ENCODE results near the gene LRRC4C. TPM values are rescaled to one million over a fixed set of nuclear protein-coding genes. Genes with fewer than 3 reads are reported as not detected.

LRRC4C gene
- total RNA-seq, 1 donor from 2014 or later = not detected

- intact Hi-C loops (cut with micrococcal nuclease) = no loop called here
- H3K27me3 Mint-ChIP-seq (ENCODE audit: low read depth) = no peaks in the 10 kb centered on the region
- H3K27ac Mint-ChIP-seq = no peak overlapping the region
- H3K4me3 Mint-ChIP-seq (ENCODE audit: low read depth) = no peak overlapping the region
- peaks cover 30% of the 10 kb centered on the region for H3K9me3 Mint-ChIP-seq
- H3K4me1 Mint-ChIP-seq (ENCODE audit: low read depth) = no peaks in the 10 kb centered on the region
- H3K36me3 Mint-ChIP-seq (ENCODE audit: low read depth) = no peaks in the 10 kb centered on the region
- DNase-seq (ENCODE audit: low spot score) = no peak
These were observed 55.3 kb downstream of the LRRC4C start for GRCh38 chr11:41404109-41404508.

GRCh38 chr11:41403458-41403857 is 56.0 kb downstream of the LRRC4C start:
- Mint-ChIP-seq H3K27me3 (ENCODE audit: low read depth) (no peaks in the 10 kb centered on the region), H3K9me3 (peaks cover 30% of the 10 kb centered on the region), H3K27ac (no peak overlapping the region), H3K4me3 (ENCODE audit: low read depth) (no peak overlapping the region), H3K4me1 (ENCODE audit: low read depth) (no peaks in the 10 kb centered on the region), H3K36me3 (ENCODE audit: low read depth) (no peaks in the 10 kb centered on the region)
- intact Hi-C loops (cut with micrococcal nuclease) = no loop called here
- no peak for DNase-seq (ENCODE audit: low spot score)

DNA sequence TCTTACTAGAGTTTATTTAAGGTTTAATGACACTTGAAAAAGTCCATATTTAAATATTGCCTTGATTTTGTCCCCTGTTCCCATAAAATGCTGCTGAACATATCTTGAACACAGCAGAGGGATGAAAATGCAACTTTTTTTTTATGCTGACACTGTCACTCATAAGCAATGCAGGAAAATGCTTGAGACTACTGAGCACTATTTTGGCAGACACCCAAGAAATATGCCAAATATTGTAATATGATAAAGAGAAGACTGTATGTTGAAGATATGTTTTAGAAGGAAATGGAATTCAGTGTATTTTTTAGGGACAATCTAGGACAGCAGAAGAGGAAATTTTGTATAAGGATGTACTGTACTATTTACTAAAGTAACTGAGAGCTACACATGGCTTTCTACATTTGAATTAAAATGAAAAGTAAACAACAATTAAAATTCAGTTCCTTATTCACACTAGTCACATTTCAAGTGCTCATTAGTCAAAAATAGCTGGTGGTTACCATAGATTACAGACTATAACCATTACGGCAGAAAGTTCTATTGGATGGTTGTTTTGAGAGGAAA is 58.6 kb downstream of the LRRC4C start:
- no peak for DNase-seq (ENCODE audit: low spot score)
- Mint-ChIP-seq H3K27ac (no peak overlapping the region), H3K36me3 (ENCODE audit: low read depth) (no peaks in the 10 kb centered on the region), H3K4me1 (ENCODE audit: low read depth) (no peaks in the 10 kb centered on the region), H3K27me3 (ENCODE audit: low read depth) (no peaks in the 10 kb centered on the region), H3K9me3 (peaks cover 41% of the 10 kb centered on the region), H3K4me3 (ENCODE audit: low read depth) (no peak overlapping the region)
- intact Hi-C loops (cut with micrococcal nuclease) = no loop called here

GRCh38 chr11:41400124-41400523 is 59.3 kb downstream of the LRRC4C start:
- Mint-ChIP-seq H3K4me3 (ENCODE audit: low read depth) (no peak overlapping the region), H3K9me3 (peaks cover 43% of the 10 kb centered on the region), H3K27me3 (ENCODE audit: low read depth) (no peaks in the 10 kb centered on the region), H3K36me3 (ENCODE audit: low read depth) (no peaks in the 10 kb centered on the region), H3K27ac (no peak overlapping the region), H3K4me1 (ENCODE audit: low read depth) (no peaks in the 10 kb centered on the region)
- no peak for DNase-seq (ENCODE audit: low spot score)
- intact Hi-C loops (cut with micrococcal nuclease) = no loop called here

DNA sequence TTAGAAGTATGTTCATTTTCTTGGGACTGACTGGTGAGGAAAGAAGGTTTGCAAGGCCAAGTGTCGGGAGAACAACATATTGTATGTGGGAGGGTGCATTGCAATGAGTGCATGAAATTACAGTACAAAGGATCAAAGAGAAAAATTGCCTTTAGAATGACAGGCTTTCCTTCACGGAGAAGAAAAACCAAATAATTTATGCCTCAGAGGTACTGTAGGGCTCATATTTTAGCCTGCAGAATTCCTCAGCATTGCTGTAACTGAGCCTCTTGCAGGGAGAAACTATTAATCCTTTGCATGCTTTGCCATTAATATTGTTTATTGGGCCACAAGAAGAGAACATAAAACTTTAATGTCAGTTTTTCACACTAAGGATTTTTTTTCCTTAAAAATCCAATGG is 60.1 kb downstream of the LRRC4C start:
- no peaks in the 10 kb centered on the region for H3K27me3 Mint-ChIP-seq (ENCODE audit: low read depth)
- intact Hi-C loops (cut with micrococcal nuclease) = no loop called here
- no peak overlapping the region for H3K27ac Mint-ChIP-seq
- no peak for DNase-seq (ENCODE audit: low spot score)
- H3K4me3 Mint-ChIP-seq (ENCODE audit: low read depth) = no peak overlapping the region
- no peaks in the 10 kb centered on the region for H3K4me1 Mint-ChIP-seq (ENCODE audit: low read depth)
- no peaks in the 10 kb centered on the region for H3K36me3 Mint-ChIP-seq (ENCODE audit: low read depth)
- H3K9me3 Mint-ChIP-seq = peaks cover 51% of the 10 kb centered on the region

GRCh38 chr11:41398175-41398574 is 61.3 kb downstream of the LRRC4C start:
- Mint-ChIP-seq H3K27me3 (ENCODE audit: low read depth) (no peaks in the 10 kb centered on the region), H3K9me3 (peaks cover 49% of the 10 kb centered on the region), H3K4me1 (ENCODE audit: low read depth) (no peaks in the 10 kb centered on the region), H3K4me3 (ENCODE audit: low read depth) (no peak overlapping the region), H3K36me3 (ENCODE audit: low read depth) (no peaks in the 10 kb centered on the region), H3K27ac (no peak overlapping the region)
- intact Hi-C loops (cut with micrococcal nuclease) = no loop called here
- DNase-seq (ENCODE audit: low spot score) = no peak

DNA sequence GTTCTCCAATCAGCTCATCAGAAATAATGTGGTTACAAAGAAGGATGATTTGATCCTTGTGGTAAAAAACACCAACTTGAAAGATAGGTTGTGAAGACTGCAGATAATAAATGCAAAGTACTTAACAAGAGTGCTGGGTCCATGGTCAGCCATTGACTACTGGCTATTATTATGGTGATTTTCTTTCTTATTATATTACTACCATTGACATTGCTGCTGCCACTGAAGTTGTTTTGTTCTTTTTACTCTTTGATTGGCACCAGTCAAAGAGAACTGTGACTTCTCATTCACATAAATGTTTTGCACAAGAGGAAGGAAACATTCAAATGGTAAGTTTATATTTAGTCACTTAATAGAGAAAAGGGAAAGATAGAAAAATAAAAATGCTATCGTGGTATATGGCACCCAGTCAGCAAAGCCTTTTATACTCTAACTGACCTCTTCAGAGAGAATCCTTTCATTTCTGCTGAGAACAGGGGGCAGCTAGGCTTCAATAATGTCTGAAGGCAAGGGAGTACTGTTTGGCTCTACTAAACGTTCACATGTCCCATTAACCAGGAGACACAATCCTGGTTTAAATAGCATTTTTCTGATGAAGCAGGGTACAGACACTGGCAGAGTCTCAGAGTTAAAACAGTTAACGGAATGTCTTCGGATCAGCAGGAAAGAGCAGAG is 64.8 kb downstream of the LRRC4C start:
- Mint-ChIP-seq H3K36me3 (ENCODE audit: low read depth) (no peaks in the 10 kb centered on the region), H3K9me3 (peaks cover 42% of the 10 kb centered on the region), H3K27ac (no peak overlapping the region), H3K4me3 (ENCODE audit: low read depth) (no peak overlapping the region), H3K4me1 (ENCODE audit: low read depth) (no peaks in the 10 kb centered on the region), H3K27me3 (ENCODE audit: low read depth) (no peaks in the 10 kb centered on the region)
- DNase-seq (ENCODE audit: low spot score) = no peak
- intact Hi-C loops (cut with micrococcal nuclease) = no loop called here

GRCh38 chr11:41392596-41392995 is 66.9 kb downstream of the LRRC4C start:
- DNase-seq (ENCODE audit: low spot score) = no peak
- H3K4me3 Mint-ChIP-seq (ENCODE audit: low read depth) = no peak overlapping the region
- no peak overlapping the region for H3K27ac Mint-ChIP-seq
- no peaks in the 10 kb centered on the region for H3K36me3 Mint-ChIP-seq (ENCODE audit: low read depth)
- no peaks in the 10 kb centered on the region for H3K27me3 Mint-ChIP-seq (ENCODE audit: low read depth)
- intact Hi-C loops (cut with micrococcal nuclease) = no loop called here
- no peaks in the 10 kb centered on the region for H3K4me1 Mint-ChIP-seq (ENCODE audit: low read depth)
- H3K9me3 Mint-ChIP-seq = peaks cover 43% of the 10 kb centered on the region

DNA sequence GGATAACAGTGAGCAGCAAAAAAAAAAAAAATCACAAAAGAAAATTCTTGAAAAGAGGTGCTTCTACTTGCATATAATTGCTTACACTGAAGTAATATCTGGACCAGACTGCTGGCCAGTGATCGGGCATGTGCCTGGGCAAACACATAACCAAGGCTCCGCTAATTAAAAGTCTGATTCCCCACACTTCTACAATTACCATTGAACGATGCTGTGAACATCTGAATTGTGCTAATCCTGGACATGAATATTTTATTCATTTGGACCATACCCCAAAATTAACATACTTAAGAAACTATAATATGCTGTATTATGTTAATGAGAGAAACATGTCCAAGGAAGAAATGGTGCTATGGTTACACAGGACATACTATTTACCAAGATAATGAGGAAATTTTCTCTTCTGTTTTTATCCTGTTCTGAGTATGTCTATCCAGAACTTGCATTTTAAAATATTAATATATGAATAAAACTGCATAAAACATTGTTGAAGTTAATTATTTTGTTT is 69.8 kb downstream of the LRRC4C start:
- no peak for DNase-seq (ENCODE audit: low spot score)
- peaks cover 33% of the 10 kb centered on the region for H3K9me3 Mint-ChIP-seq
- H3K36me3 Mint-ChIP-seq (ENCODE audit: low read depth) = no peaks in the 10 kb centered on the region
- H3K27me3 Mint-ChIP-seq (ENCODE audit: low read depth) = no peaks in the 10 kb centered on the region
- H3K27ac Mint-ChIP-seq = no peak overlapping the region
- intact Hi-C loops (cut with micrococcal nuclease) = no loop called here
- H3K4me3 Mint-ChIP-seq (ENCODE audit: low read depth) = no peak overlapping the region
- no peaks in the 10 kb centered on the region for H3K4me1 Mint-ChIP-seq (ENCODE audit: low read depth)

DNA sequence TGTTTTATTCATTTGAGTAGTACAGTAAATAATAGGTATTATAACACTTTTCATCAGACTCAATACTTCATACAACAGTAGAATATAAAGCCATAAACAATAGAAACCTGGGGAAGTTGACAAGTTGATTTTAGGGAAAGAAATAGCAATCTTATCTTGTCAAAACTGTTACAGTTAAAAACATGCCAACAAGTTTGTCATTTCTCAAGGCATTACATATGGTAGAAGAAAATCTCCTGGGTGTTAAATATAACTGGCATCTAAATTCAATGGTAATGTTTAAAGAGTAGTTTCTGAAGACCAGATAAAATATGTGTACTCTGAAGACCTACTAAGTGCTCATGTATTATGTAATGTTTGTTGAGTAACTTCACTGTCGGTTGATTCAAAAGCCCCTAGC is 75.1 kb downstream of the LRRC4C start:
- no peak overlapping the region for H3K4me3 Mint-ChIP-seq (ENCODE audit: low read depth)
- peaks cover 26% of the 10 kb centered on the region for H3K9me3 Mint-ChIP-seq

DNA sequence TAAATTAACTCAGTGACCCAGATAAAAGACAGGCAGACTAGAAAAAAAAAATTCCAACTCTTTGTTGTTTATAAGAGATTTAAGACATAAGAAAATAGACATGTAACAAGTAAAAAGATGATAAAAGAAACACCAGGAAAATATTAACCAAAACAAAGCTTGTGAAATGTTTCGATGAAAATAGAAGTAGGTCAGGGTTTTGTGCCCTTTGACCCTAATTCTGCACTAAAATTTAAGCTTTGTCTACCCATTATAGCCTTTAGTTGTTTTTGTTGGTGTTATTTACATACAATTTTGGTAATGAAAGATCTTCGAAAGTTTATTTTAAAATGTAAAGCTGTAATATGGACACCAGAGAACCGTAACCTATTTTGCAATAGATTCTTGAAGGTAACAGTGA is 75.7 kb downstream of the LRRC4C start:
- no peaks in the 10 kb centered on the region for H3K4me1 Mint-ChIP-seq (ENCODE audit: low read depth)
- no peak overlapping the region for H3K4me3 Mint-ChIP-seq (ENCODE audit: low read depth)
- peaks cover 26% of the 10 kb centered on the region for H3K9me3 Mint-ChIP-seq
- H3K36me3 Mint-ChIP-seq (ENCODE audit: low read depth) = no peaks in the 10 kb centered on the region
- H3K27ac Mint-ChIP-seq = no peak overlapping the region
- no peak for DNase-seq (ENCODE audit: low spot score)
- intact Hi-C loops (cut with micrococcal nuclease) = no loop called here
- H3K27me3 Mint-ChIP-seq (ENCODE audit: low read depth) = no peaks in the 10 kb centered on the region

More for the DNA sequence above, 75.1 kb downstream of the LRRC4C start:
- DNase-seq (ENCODE audit: low spot score) = no peak
- Mint-ChIP-seq H3K4me1 (ENCODE audit: low read depth) (no peaks in the 10 kb centered on the region), H3K27me3 (ENCODE audit: low read depth) (no peaks in the 10 kb centered on the region), H3K27ac (no peak overlapping the region), H3K36me3 (ENCODE audit: low read depth) (no peaks in the 10 kb centered on the region)
- intact Hi-C loops (cut with micrococcal nuclease) = no loop called here

GRCh38 chr11:41382927-41383326 is 76.5 kb downstream of the LRRC4C start:
- peaks cover 22% of the 10 kb centered on the region for H3K9me3 Mint-ChIP-seq
- no peaks in the 10 kb centered on the region for H3K36me3 Mint-ChIP-seq (ENCODE audit: low read depth)
- no peak for DNase-seq (ENCODE audit: low spot score)
- no peaks in the 10 kb centered on the region for H3K27me3 Mint-ChIP-seq (ENCODE audit: low read depth)
- H3K4me3 Mint-ChIP-seq (ENCODE audit: low read depth) = no peak overlapping the region
- intact Hi-C loops (cut with micrococcal nuclease) = no loop called here
- no peaks in the 10 kb centered on the region for H3K4me1 Mint-ChIP-seq (ENCODE audit: low read depth)
- no peak overlapping the region for H3K27ac Mint-ChIP-seq

DNA sequence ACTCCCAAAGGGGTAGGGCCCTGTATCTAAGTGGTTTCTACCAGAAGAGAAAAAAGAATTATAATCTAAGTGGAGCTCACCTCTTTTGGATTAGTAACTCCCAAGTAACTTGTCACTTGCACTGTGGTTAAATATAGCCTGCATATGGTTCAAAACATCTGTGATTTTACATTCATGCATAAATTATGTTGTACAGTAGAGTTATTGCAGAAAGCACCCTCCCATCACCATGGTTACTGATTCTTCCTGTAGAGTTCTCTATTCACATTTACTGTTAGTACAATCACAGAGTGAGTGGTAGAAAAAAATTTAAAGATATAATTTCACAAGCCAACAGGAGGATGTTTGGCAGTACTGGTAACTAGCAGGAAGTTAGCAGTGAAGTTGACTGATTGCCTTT is 80.4 kb downstream of the LRRC4C start:
- Mint-ChIP-seq H3K9me3 (peaks cover 26% of the 10 kb centered on the region), H3K27ac (no peak overlapping the region), H3K4me3 (ENCODE audit: low read depth) (no peak overlapping the region), H3K27me3 (ENCODE audit: low read depth) (no peaks in the 10 kb centered on the region), H3K36me3 (ENCODE audit: low read depth) (no peaks in the 10 kb centered on the region), H3K4me1 (ENCODE audit: low read depth) (no peaks in the 10 kb centered on the region)
- intact Hi-C loops (cut with micrococcal nuclease) = no loop called here
- no peak for DNase-seq (ENCODE audit: low spot score)
